Esophagus muscularis mucosa (tissue), 4 donors: ENCODE results near the gene NAGK.

Experiments used
- EP300 ChIP-seq: sonication (generic); formaldehyde crosslinking; IDR thresholded peaks from one replicate; pipeline ENCODE4 v1.6.1; 2017; ENCODE audit warnings: antibody characterized with exemption
- POLR2AphosphoS5 ChIP-seq, 2 donors: sonication (generic); formaldehyde crosslinking; IDR thresholded peaks; one replicate each; pipeline ENCODE4 v1.6.1; 2017; ENCODE audit warnings: antibody characterized with exemption in 2 of 2
- TF ChIP-seq, protein P1 (sequence below), 3 experiments: fragments of 200-600 bp in 2 of 3; fragments of 450-650 bp in 1 of 3; sonication (generic) in 2 of 3; IDR thresholded peaks; one replicate each; pipeline ENCODE4 v1.5.1; 2017 to 2019; ENCODE audit warnings: antibody characterized with exemption in 3 of 3, mild to moderate bottlenecking in 2 of 3, moderate library complexity in 1 of 3

DNA sequence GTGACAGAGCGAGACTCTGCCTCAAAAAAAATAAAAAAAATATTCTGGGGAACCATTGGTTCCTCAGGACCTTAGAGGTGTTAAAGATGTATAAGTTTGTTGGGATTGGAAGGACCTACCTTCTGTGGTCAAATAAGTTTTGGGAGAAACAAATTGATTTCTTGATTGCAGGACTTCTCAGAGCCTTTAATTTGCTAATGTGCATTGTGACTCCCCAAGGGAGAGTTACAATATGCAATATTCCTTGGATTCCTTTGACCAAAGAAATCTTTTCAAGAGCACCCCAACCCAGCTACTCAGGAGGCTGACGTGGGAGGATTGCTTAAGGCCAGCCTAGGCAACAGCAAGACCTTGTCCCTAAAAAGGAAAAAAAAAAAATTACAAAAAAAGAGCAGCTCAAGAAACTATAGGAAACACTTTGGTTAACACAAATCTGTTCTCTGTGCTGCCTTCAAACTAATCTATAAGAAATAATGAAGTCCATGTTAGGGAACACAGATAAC, 6.5 kb downstream of the NAGK start:
- no peak for TF ChIP-seq POLR2AphosphoS5 (IDR thresholded peaks at IDR 0.05)
- TF ChIP-seq EP300 = no peak
- TF ChIP-seq, protein P1, sequence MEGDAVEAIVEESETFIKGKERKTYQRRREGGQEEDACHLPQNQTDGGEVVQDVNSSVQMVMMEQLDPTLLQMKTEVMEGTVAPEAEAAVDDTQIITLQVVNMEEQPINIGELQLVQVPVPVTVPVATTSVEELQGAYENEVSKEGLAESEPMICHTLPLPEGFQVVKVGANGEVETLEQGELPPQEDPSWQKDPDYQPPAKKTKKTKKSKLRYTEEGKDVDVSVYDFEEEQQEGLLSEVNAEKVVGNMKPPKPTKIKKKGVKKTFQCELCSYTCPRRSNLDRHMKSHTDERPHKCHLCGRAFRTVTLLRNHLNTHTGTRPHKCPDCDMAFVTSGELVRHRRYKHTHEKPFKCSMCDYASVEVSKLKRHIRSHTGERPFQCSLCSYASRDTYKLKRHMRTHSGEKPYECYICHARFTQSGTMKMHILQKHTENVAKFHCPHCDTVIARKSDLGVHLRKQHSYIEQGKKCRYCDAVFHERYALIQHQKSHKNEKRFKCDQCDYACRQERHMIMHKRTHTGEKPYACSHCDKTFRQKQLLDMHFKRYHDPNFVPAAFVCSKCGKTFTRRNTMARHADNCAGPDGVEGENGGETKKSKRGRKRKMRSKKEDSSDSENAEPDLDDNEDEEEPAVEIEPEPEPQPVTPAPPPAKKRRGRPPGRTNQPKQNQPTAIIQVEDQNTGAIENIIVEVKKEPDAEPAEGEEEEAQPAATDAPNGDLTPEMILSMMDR (IDR thresholded peaks at IDR 0.05) = no peak
